Dedifferentiated amniotic fluid mesenchymal stem cell (primary cell): ENCODE results near the gene DAB1.

Source experiments
- DNase-seq: peaks from one replicate; pipeline ENCODE4 v3.0.0-alpha.2; 2016; ENCODE audit errors: extremely low spot score

DAB1 gene

DNA sequence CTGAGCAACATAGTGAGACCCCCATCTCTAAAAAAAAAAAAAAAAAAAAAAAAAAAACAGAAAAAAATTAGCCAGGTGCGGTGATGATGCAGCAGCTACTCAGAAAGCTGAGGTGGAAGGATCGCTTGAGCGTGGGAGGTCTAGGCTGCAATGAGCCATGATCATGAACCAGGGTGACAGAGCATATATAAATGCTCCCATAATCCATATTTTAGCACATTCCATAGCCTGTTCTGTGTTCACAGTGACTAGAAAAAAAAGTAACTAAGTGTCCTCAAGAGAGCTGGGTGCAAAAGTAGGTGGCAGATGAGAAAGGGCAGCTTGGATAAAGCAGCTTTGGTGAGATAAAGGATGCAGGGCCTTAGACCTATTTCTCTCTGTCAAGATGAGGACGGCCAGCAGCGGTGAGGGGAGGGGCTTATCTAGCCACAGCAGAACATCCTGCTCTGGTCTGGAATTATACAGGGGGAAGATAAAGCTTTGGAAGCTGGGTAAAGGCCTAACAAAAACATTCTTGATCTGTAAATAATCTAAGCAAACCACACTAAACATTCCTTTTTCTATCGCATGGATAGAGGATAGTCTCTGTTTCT, 205.3 kb downstream of the DAB1 start:
- no peak for DNase-seq

DNA sequence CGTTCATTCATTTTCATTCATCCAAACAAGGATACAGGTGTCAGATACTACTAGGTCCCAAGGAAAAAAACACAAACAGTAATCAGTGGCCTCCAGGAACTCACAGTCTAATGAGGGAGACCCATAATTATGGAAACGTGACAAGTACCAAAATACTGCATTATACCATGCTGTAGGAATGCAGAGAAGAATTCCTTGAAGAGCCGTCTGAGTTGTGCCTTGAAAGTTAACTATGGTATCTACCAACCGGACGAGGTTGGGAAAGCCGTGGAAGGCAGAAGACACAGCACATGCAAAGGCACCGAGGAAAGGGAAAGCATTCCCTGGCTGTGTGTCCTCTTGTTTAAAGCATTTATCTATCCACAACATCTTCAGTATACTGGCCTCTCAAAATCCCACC, 206.0 kb downstream of the DAB1 start:
- no peak for DNase-seq

DNA sequence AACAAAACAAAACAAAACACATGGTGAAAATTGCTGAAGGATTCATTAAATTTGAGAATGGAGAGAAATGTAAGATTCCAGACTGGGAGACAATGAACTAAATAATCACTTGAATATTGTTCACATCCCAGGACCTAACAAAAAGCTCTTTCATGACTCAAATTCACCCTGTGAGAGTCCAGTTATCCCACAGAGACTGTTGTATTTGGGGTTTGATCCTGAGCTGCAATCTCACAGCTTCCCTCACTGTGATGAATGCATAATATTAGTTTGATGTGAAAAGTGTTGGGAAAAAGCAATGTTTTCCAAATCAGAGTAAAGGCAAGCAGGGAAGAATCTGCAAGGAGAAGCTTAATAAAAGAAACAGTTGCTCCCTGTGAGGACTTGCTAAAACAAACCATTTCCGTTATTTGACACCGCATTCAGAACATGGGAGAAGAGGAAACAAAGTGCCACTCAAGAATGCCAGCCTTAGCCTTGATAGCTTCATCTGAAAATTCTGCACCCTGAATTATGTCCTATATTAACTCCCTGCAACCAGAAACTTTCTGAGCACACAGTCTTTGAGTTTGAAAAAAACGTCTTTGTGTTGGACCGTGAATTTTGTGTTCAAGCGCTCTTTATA, 208.8 kb downstream of the DAB1 start:
- DNase-seq, result no peak

DNA sequence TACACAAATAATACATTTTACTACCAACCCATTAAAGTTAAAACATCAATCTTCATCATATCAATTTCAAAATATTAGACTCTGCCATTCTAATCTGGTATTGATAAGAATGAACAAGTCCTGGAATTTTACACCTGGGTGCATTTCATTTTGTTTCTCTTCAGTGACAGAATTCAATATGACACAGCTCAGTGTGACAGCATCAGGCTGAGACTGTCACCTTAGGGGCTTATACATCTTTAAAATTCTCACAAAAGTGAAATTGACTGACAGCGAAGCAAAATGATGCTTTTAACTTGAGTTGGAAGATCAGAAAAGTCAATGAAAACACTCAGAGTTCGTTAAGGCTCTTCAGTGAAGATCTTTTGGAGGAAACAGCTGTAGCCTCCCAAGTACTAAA, 213.0 kb downstream of the DAB1 start:
- no peak for DNase-seq

DNA sequence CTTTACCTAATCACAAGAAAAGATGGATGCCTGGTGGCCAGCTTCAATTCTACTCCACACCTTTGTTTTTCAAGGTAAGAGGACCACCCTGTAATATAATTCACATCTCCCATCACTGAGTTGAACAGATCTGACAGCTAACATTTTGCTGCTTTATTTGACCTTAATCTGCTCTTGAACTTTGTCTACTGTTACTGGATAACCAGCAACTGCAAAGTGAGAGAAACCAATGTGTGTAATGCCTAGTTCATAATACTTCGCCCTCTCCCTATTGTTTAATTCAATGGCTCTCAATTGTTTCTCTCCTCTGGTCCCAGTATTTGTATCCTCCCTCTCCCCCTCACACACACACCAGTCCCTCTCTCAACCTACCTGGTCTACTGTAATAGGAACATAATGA, 214.4 kb downstream of the DAB1 start:
- no peak for DNase-seq

DNA sequence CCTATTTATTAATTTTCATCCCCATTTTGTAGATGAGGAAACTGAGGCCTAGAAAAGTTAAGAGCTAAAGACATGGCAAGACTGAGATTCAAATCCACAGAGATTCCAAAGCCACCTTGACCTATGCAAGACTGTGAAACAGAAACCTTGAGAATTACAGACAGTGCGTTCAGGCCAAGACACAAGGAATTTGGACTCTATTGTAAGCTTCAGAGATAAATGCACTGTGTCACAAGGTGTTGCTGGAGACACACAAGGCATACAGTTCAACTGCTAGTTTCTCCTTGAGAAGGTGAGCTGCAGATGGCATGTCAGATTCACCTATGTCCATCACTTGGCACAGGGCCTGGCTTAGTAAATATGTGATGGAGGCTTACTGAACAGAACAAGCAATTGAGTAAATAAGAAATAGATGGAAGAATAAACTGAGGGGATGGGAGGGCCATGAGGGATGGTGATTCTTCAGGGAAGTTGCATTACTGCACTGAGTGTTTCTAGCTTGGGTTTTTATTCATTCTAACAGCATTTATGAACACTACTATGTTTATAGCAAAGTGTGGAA, 215.0 kb downstream of the DAB1 start:
- no peak for DNase-seq

DNA sequence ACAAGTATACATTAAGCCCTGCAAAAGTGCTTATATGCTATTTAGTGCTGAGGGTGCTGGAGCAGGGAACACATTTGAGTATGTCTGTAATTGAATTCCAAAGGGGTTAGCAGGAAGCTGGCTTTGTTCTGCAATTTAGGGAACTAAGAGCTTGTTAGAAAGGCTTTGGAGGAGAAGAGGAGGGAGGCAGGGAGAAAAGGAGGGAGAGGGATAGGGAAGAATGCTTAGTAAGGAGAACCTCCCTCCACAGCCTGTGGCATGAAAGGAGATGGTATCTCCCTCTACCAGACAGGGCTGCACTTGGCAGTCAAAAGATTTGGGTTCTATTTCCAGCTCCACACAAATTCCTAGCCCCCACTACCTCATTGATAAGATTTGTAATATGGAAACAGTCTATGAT, 217.8 kb downstream of the DAB1 start:
- no peak for DNase-seq

DNA sequence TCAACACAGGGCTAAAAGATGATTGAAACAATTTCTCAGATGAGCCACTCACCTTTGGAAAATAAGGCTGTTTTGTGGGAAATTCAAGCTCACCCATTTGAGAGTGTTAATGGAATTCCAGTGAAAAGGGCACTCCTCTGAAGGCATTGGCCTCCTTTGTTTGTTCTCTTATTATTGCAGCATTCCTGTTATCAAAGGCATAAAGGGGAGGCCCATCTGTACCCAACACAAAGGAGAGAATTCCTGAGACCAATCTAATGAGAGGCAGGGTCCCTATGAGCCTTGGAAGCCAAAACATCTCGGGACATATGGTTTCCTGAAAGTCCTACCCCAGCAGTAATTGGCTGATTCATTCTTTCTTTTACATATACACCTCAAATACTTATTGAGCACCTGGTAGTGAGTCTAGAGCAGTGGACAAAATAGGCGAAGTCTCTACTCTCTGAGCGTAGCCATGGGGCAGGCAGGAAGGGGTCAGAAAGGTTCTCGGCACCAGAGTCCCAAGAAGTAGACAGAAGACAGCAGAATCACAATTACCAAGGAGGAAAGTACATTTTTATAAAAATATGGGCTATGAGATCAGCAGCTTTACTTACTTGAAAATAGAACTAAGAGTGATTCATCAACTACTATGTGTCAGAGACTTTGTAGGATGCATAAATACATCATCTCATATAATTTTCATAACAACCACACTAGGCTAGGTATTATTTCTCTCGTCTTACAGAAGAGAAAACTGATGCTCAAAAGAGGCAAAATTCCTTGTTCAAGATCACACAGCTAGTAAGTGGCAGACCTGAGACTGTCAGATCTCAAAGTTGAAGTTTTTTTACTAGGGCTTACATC, 218.7 kb downstream of the DAB1 start:
- no peak for DNase-seq

DNA sequence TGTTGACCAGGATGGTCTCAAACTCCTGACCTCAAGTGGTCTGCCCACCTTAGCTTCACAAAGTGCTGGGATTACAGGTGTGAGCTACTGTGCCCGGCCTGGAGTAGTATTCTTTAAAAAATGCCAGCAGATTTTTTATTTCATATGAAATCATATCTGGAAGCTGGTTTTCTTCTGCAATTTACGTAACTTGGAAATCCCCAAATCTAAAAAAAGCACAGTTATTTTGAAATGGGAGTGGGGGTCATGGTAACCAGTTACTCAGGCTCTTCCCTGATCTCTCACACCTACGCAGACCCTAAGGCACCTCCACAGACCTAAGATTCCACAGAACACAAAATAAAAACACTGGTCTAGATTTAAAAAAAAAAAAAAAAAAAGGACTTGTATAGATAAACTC, 219.8 kb downstream of the DAB1 start:
- DNase-seq, result no peak

DNA sequence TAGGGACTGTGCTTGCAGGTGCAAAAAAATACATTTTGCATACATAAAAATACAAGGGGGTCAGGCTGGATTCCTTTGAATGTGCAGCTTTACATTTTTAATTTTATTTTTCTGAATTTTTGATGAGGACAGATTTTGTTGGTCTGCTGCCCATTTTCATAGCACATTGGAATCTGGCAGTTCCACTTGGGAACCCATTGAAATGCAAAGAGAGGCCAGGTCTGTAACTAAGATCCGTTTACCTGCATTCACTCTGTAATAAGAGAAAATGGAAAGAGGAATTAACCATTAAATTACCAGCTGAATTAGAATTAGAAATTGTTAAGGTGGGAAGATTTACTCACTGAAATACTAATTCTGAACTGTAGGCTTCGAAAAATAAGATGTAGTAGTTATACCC, 221.6 kb downstream of the DAB1 start:
- DNase-seq, result no peak

DNA sequence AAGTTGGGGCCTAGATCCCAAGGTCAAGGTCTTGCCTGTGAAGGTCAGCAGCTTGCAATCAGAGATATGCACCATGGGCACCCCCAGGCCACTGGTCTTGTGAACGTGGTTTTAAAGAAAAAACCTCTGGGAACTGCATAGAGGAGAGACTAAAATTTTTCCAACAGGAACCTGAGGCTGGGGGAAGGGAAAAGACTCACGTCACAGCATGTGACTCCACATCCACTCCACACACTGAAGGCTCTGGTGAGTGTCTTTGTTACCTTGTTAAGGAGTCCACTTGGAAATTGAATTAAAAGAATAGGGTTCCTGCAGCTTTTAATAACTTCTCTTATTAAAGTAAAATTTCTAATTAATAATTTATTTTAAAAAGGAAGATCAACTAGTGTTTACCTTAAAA, 224.9 kb downstream of the DAB1 start:
- no peak for DNase-seq

DNA sequence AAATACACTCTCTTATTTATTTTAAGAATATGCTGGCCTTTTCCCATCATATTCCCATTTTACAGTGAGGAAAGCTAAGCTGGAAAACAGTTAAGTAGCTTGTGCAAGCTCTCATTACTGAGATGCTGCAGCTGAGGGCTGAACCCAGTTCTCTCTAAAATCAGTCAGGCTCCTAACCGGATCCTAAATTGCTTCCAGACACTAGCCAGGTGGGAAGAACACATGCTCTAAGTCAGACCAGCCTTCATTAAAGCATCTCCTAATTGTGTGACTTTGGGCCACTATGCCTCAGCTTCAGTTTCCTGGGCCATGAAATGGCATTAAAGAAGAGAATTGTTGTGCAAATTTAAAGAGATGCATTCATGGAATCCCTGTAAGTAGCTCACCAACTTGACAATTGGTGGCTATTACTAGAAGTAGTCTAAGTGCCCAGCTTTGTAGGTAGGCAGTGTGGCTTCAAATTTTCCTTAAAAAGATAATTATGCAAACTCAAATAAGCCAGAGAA, 228.4 kb downstream of the DAB1 start:
- no peak for DNase-seq

DNA sequence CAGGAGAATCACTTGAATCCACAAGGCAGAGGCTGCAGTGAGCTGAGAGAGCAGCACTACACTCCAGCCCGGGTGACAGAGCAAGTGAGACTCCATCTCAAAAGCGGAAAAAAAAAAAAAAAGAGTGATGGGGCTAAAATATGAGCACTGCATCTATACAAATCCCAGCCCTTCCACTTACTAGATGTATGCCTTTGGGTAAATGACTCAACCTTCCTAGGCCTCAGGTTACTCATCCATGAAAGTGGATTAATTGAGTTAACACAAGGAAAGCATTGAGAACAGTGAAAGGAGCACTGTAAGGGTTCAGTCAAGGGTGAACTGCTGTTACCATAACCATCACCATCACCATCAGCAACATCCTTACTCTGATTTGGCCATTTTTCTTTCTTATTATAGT, 231.6 kb downstream of the DAB1 start:
- no peak for DNase-seq

DNA sequence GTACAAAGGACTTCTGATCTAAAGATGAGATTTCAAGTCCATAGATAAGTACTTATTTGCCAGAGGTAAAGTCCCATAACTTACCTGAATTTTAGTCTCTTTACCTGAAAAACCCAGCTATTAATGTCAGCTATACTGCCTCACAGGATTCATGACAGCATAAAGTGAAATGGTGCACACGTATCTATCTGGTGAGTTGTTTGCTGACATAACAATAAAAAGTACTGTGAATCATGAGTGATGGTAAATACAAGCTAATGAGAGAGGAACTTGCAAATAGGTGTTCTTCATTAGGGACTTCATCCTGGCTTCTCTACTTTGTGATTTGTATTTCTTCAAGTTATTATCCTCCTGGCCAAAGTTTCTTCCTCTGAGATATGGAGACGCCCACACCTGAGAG, 233.0 kb downstream of the DAB1 start:
- no peak for DNase-seq

DNA sequence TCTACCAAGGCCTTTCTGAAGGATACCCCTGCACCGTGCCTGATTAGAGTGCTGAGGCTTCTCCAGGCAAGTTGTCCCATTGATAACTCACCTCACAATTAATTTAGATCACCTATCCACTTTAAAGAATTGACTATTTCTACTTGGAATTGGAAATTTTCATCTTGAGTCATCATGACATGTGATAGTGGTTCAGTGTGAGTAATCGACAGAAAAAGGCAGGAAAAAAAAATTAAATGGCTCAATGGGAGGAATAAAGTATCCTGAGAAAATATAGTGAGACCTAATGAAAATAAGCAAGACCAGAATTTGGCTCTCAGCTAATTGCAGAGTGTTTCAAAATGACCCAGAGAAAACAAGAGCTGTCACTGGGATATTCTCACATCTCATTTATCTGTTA, 235.7 kb downstream of the DAB1 start:
- DNase-seq, result no peak

DNA sequence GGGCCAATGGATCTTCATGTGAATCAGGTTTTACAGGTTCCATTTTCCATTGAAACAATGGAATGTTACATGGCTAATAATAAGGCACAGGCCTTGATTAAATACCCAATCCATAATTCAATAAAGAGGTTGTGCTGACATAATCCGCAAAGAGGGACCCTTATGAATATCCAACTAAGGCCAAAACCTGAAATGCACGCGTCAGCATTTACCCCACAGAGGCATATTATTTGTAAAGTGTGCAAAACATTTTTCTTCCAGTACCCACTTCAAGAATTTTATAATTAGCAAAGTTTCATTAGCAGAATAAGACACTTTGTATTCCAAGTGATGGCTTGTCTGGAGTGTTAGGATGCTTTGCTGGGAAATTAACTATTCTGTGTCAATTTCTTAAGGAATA, 237.4 kb downstream of the DAB1 start:
- DNase-seq, result no peak

DNA sequence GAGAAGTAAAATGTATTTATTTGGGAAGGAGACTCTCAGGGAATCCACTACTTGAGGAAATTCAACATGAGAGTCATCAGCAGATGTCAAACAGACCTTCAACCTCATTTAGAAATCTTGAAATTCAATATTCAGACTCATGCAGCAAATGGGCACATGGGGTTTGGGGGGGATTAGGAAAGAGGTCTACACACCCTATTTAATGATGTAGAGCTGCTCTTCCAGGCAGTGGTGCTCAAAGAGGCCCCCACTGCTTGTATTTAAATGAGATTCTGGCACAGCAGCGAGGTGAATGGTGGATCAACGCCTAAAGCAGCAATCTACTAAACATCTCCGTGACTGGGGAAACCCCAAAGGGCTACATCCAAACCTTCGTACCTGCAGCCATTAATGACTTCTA, 244.9 kb downstream of the DAB1 start:
- no peak for DNase-seq

DNA sequence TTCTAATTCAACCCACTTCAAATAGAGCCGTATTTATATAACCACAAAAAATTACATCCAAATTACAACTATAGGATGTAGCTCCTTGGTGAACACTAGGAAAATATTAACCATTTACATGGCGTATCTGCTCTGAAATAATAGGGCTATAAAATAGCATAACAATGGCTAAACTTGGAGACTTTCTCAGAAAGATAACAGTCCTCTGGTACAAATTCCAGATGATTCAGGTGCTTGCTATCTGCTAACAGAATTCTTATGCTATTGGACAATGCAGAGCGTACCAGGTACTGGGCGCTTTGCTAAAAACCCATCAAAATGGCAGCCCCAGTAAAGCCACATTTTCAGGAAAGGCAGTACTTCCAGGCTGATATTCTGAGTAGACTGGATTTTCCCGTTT, 248.4 kb downstream of the DAB1 start:
- DNase-seq, result no peak

DNA sequence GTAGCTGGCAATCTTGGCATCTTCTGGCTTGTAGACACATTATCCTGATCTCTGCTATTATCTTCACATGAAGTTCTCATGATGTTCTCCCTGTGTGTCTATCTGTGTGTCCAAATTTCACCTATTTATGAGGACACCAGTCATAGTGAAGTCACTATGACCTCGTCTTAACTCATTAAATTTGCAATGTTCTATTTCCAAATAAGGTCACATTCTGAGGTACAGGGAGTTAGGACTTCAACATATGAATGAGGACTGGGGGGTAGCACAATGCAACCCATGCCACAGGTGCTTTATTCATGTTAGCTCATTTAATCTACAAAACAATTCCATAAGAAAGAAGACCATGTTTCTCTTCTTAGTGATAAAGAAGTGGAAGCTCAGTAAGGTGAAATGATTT, 251.8 kb downstream of the DAB1 start:
- DNase-seq, result no peak

DNA sequence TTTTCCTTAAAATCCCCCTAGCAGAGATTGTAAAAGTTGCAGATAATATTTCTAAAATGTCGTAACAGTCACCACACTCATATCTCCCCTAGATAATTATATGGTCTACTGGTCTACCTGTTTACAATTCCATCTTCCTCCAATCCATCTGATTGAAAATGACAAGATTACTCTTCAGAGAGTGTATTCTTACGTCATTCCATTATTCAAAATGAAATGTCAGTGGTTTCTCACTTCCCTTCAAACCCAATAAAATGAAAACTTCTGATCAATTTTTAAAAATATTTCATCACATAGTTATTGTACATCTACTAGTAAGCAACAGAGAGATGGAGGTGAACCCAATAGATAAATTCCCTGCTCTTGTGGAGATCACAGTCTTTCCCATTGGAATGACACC, 255.9 kb downstream of the DAB1 start:
- DNase-seq, result no peak

DNA sequence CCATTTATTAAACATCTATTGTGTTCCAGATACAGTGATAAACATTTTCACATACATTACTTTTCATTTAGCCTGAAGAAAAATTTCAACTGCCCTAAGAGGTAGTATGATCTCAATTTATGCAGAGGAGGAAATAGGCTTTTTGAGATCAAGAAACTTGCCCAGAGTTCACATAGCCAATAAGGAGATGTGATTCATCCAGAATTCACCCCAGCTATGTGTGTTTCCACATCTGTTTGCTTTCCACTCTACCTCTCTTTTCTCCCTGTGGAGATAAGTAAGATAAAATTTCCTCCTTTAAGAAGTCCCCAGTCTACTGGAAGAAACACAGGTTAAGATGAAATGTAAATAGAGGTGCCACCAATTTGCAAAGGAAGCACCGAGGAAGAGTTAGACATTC, 258.3 kb downstream of the DAB1 start:
- DNase-seq, result no peak

DNA sequence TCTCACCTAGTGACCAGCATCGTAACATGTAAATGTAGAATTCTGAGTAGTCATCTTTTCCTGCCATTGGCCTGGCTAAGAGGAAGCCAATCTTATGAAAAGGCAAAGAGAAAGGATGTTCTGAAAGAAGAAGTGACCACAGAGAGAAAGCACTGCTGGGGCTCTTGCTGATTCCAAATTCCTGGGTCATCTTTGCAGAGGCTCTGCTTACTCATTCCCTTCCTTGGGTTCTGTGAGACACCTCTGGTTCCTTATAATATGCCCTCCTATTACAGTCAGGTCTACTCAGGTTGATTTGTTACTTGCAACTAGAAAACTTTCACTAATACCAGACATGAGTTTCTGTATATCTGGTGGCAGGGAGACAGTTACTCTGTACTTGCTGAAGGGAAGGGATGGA, 259.3 kb downstream of the DAB1 start:
- no peak for DNase-seq

DNA sequence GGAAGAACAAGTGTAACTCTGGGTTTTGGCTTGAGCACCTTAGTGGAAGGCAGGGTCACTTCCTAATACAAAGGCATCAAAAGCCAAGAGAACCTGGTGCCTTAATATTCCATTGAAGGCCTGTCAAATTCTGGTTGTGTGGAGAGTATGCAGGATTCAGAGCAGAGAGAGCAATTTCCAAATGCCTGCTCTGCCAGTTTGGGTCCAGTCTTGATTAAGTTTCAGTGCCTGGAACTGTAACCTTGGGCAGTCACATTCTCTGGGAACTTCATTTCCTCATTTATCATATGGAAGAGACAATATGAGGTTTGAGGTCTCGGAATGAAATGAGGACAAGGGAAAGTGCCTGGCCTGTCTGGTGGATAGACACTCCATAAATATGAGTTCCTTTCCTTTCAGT, 260.1 kb downstream of the DAB1 start:
- DNase-seq, result no peak
